ENCODE data around the gene YIF1A. TPM values are rescaled to one million over a fixed set of nuclear protein-coding genes. Genes with fewer than 3 reads are reported as not detected.

Gene YIF1A
- total RNA-seq (2014; rRNA removed; shearing (Covaris generic)): 86.1 and 109 TPM in 2 replicates

GRCh38 chr11:66288671-66289547 lies at the start of gene YIF1A:
YIF1A (minus strand) TSS chr11:66289143; CDS start chr11:66288985, 158 bp downstream.
- DNase-seq (ENCODE audit: low spot score): peak; percentile 98

GRCh38 chr11:66337103-66337899 lies 48.4 kb upstream of the YIF1A start:
- DNase-seq (ENCODE audit: low spot score): peak; percentile 50

GRCh38 chr11:66336234-66337102 lies 47.5 kb upstream of the YIF1A start, which contains the start of gene RIN1:
RIN1 (minus strand) TSS chr11:66336434; CDS start chr11:66336402, 32 bp downstream.
- peak; percentile 99 for DNase-seq (ENCODE audit: low spot score)

GRCh38 chr11:66335531-66336233 lies 46.7 kb upstream of the YIF1A start:
- DNase-seq (ENCODE audit: low spot score): peak; percentile 39

GRCh38 chr11:66334605-66335442 lies 45.9 kb upstream of the YIF1A start:
- DNase-seq (ENCODE audit: low spot score): no peak

GRCh38 chr11:66333896-66334604 lies 45.1 kb upstream of the YIF1A start:
- DNase-seq (ENCODE audit: low spot score): no peak

GRCh38 chr11:66333220-66333877 lies 44.4 kb upstream of the YIF1A start:
- DNase-seq (ENCODE audit: low spot score): no peak

GRCh38 chr11:66332371-66333219 lies 43.7 kb upstream of the YIF1A start:
- no peak for DNase-seq (ENCODE audit: low spot score)

- DNase-seq (ENCODE audit: low spot score): no peak
These were observed 42.8 kb upstream of the YIF1A start for GRCh38 chr11:66331542-66332370.

- no peak for DNase-seq (ENCODE audit: low spot score)
These were observed 42.0 kb upstream of the YIF1A start for GRCh38 chr11:66330931-66331330.

GRCh38 chr11:66329165-66329673 lies 40.3 kb upstream of the YIF1A start:
- DNase-seq (ENCODE audit: low spot score): no peak

- DNase-seq (ENCODE audit: low spot score): peak; percentile 71
These were observed 39.6 kb upstream of the YIF1A start for GRCh38 chr11:66328302-66329144.

- DNase-seq (ENCODE audit: low spot score): no peak
These were observed 39.0 kb upstream of the YIF1A start for GRCh38 chr11:66328031-66328301.

- DNase-seq (ENCODE audit: low spot score): peak; percentile 62
These were observed 38.5 kb upstream of the YIF1A start for GRCh38 chr11:66327171-66328030.

Measured in A172 (cell line).